GM21515 (cell line): Measurements from ENCODE around the gene WSCD2.

ENCODE experiments used
- ATAC-seq: cut with Tn5 transposase; IDR thresholded peaks from one replicate; pipeline ENCODE4 v1.9.1; 2021; ENCODE audit not compliant: unreplicated experiment

WSCD2 gene

GRCh38 chr12:108231109-108231905 is 102.2 kb downstream of the WSCD2 start:
- ATAC-seq: no peak

DNA sequence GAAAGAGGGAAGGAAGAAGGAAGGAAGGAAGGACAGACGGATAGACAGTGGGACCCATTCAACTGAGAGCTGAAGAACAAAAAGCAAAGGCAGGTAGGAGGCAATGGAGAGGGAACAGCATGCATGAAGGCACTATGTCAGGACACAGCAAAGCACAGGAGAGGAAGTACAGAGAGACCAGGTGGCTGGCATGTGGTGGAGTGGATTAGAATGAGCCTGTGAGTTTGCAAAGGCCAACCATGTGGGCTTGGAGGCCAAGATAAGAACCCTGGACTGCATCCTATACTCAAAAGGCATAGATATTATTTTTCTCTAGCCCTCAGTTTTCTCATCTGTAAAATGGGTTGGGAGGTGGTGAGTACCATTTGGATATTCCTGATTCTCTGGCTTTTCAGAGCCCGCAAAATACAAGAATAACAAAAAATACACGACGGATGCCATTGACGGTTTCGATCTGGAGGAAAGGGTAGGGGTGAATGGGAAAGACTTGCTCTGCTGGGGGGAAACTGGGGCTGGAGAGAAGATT is 102.9 kb downstream of the WSCD2 start:
- ATAC-seq: no peak

DNA sequence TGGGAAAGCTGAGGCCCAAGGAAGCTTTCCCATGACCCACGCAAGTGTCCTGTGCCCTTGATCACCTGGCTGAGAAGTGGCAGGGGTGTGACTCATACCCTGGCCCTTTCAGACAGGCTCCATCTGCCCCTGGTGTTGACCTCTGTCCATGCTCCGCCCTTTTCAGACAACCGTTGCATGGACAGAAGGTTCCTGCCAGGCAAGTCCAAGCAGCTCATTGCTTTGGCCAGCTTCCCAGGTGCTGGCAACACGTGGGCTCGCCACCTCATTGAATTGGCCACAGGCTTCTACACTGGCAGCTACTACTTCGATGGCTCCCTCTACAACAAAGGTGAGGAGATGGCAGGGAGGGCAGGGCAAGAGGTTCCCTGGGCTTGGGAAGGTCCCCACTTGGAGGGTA is 103.5 kb downstream of the WSCD2 start:
- ATAC-seq: no peak

- no peak for ATAC-seq
These were observed 105.1 kb downstream of the WSCD2 start for GRCh38 chr12:108234158-108234557.

- ATAC-seq: no peak
These were observed 106.3 kb downstream of the WSCD2 start for GRCh38 chr12:108235197-108235984.

DNA sequence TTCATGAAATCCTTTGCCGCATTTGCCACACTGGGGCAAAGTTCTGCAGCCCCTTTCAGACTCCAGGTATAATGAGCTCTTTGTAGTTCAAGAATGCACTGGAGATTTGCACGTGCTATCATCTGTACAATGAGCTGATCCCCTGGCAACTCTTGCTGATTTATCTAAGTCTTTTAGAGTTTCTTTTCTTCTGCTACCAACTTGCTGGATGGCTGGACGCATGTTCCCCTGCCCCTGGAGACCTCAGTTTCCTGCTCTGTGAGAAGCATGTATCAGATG is 106.8 kb downstream of the WSCD2 start:
- ATAC-seq: no peak

- ATAC-seq: no peak
These were observed 107.3 kb downstream of the WSCD2 start for GRCh38 chr12:108236366-108236765.

DNA sequence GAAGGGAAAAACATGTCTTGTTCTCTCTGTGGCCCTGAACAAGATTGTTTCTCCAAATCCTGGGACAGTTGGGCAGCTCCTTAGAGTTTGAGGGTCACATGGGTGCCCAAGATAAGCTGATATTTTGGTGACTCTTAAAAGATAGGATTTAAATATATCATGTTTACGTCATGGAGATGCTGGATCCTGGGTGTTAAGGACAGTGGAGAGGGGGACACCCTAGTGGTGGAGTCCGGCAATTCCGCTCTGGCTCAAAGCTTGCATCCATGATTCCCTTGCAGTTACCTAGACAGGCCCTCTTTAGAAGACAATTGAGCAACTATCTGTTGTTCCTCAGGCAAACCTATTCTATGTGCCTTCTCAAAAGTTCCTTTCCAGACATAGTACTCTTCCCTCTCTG is 108.2 kb downstream of the WSCD2 start:
- ATAC-seq: no peak

DNA sequence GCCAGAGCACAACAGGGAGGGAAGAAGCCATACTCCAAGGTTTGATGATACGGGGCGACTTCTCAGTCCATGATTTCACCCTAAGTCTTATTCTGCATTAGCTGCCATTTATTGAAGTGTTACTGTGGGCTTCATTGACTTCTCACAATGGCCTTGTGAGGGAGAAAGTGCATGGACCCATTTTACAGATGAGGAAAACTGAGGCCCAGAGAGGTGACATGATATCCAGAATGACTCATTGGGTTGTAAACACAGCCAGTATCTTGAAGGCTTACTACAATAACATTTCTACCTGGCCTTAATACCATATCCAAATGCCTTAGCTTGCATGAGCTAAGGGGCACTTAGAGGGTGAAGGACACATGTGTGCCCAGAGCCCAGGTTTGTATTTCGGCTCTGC is 109.4 kb downstream of the WSCD2 start:
- no peak for ATAC-seq

DNA sequence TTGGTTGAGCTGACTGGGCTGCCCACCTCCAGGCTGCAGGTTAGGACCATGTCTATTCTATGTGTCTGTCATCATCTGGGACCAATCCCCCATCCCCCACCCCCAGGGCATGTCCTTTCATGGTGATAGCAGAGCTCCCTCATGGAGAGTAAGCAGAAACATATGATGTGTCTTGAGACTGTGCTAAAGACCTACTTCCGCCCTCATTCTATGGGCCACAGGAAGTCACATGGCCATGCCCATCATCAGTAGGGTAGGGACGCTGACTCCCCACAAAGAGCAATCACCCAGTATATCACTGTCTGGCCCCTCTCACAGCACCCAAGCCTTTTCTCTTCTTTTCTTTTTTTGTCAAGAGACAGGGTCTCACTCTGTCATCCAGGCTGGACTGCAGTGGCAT is 110.3 kb downstream of the WSCD2 start:
- ATAC-seq: no peak

DNA sequence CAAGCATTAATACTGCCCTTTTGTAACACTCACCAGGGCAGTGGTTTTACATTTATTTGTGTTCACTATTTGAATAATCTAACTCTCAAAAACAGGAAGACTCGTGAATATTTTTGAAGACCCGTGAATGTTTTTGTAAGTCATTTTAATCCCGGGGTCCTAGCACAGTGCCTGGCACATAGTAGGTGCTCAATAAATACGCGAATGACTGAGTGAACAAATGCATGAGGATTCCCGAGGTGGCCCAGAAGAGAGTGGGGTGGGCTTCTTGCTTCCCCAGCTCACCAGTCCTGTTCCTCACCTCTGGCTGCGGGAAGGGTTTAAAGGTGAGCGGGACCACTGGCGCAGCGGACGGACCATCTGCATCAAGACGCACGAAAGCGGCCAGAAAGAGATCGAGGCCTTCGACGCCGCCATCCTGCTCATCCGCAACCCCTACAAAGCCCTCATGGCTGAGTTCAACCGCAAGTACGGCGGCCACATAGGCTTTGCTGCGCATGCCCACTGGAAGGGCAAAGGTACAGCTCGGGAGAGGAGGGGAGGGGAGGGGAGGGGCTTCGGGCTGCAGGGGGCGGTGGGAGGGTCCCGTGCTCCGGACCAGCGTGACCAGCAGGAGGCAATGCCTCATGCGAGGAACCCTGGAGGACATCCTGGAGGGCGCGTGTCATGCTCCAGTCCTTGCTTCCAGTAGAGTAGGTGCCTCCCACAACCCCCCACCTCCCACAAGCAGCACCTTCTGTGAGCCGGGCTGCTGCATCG is 111.1 kb downstream of the WSCD2 start:
- no peak for ATAC-seq

- no peak for ATAC-seq
These were observed 111.8 kb downstream of the WSCD2 start for GRCh38 chr12:108240928-108241327.

- no peak for ATAC-seq
These were observed 113.1 kb downstream of the WSCD2 start for GRCh38 chr12:108241986-108242703.

GRCh38 chr12:108247130-108247529 is 118.0 kb downstream of the WSCD2 start:
- ATAC-seq: no peak

DNA sequence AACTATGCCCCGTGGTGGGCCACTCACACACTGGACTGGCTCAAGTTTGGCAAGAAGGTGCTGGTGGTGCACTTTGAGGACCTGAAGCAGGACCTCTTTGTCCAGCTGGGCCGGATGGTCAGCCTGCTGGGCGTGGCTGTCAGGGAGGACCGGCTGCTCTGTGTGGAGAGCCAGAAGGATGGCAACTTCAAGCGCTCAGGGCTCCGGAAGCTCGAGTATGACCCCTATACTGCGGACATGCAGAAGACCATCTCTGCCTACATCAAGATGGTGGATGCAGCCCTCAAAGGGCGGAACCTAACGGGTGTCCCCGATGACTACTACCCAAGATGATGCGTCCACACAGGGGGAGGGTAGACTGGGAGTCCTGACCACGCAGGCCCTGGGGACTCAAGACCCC is 118.9 kb downstream of the WSCD2 start:
- ATAC-seq: no peak

- ATAC-seq: no peak
These were observed 123.4 kb downstream of the WSCD2 start for GRCh38 chr12:108252523-108252922.

GRCh38 chr12:108253540-108253939 is 124.5 kb downstream of the WSCD2 start:
- ATAC-seq: no peak

- ATAC-seq: no peak
These were observed 124.9 kb downstream of the WSCD2 start for GRCh38 chr12:108254030-108254429.

DNA sequence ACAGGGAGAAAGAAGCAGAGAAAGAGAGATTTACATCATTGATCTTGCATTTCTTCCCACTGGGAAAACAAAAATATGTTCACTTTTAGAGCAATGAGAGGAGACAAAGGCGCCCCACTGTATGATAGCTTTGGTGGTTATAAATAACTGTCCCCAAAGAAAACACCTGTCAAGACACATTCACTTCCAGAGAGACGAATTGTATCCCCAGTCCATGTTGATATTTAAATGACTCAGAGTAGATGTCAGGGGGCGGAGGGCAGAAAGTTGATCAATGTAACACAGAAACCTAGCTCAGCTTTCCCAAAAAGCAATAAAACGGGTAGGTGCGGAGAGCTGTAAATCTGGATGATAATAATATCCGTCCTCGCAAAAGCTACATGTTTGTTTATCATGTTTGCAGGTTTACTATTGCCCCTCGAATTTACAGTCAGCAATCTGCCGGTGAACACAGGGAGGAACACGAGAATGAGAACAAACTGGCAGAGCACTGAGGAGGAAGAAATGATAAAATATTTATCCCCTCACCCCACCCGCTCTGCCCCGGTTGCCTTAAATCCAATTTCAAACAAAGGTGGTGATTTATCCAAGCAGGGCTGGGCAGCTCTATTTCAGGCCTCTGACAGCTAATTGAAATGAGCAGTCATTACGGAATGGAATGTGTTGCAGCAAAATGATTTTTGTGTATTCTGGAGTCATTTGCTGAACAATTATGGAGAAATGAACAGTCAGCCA is 125.6 kb downstream of the WSCD2 start:
- ATAC-seq: no peak

DNA sequence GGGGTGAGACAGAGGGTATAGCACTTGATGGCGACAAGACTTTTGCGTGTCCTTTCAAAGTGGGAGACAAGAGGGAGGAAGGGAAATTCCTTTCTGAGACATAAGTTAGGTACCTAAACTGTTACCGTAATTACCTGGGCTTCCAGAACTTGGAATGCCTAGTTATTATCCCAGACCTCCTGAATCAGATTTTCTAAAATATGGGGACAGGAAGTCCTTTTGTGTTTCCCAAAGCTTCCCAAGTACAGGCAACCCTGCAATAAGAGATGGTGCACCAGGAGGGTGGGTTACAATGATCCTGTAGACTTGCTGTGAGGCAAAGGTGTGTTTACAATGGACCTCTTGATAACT is 126.1 kb downstream of the WSCD2 start:
- ATAC-seq: no peak
